Measurements from ENCODE around the gene IFIH1.

IFIH1 gene

GRCh38 chr2:162257425-162257824 lies 61.1 kb downstream of the IFIH1 start:
- DNase-seq (ENCODE audit: low read depth): no peak

GRCh38 chr2:162256591-162256991 lies 61.9 kb downstream of the IFIH1 start:
- DNase-seq (ENCODE audit: low read depth): no peak

- no peak for DNase-seq (ENCODE audit: low read depth)
Observed at GRCh38 chr2:162254236-162254871, 64.1 kb downstream of the IFIH1 start.

GRCh38 chr2:162253435-162253834 lies 65.0 kb downstream of the IFIH1 start:
- no peak for DNase-seq (ENCODE audit: low read depth)

- DNase-seq (ENCODE audit: low read depth): no peak
Observed at GRCh38 chr2:162252153-162252552, 66.3 kb downstream of the IFIH1 start.

GRCh38 chr2:162245781-162246180 lies 72.7 kb downstream of the IFIH1 start:
- DNase-seq (ENCODE audit: low read depth): peak; percentile 81

- no peak for DNase-seq (ENCODE audit: low read depth)
Observed at GRCh38 chr2:162245061-162245460, 73.4 kb downstream of the IFIH1 start.

- DNase-seq (ENCODE audit: low read depth): peak; percentile 92
Observed at GRCh38 chr2:162244541-162245031, 73.9 kb downstream of the IFIH1 start.

GRCh38 chr2:162243715-162244114 lies 74.8 kb downstream of the IFIH1 start:
- no peak for DNase-seq (ENCODE audit: low read depth)

GRCh38 chr2:162243294-162243693 lies 75.2 kb downstream of the IFIH1 start, which contains the start of gene FAP:
Gene FAP (minus strand): TSS chr2:162243445. CDS start chr2:162243327, 118 bp downstream.
- peak; percentile 87 for DNase-seq (ENCODE audit: low read depth)

GRCh38 chr2:162242586-162243280 lies 75.8 kb downstream of the IFIH1 start:
- DNase-seq (ENCODE audit: low read depth): no peak

GRCh38 chr2:162241571-162241970 lies 76.9 kb downstream of the IFIH1 start:
- DNase-seq (ENCODE audit: low read depth): no peak

- no peak for DNase-seq (ENCODE audit: low read depth)
Observed at GRCh38 chr2:162234620-162235462, 83.6 kb downstream of the IFIH1 start.

GRCh38 chr2:162233197-162233596 lies 85.3 kb downstream of the IFIH1 start:
- no peak for DNase-seq (ENCODE audit: low read depth)

- no peak for DNase-seq (ENCODE audit: low read depth)
Observed at GRCh38 chr2:162232671-162233070, 85.8 kb downstream of the IFIH1 start.

GRCh38 chr2:162232027-162232426 lies 86.5 kb downstream of the IFIH1 start:
- DNase-seq (ENCODE audit: low read depth): no peak

- DNase-seq (ENCODE audit: low read depth): no peak
Observed at GRCh38 chr2:162230761-162231160, 87.7 kb downstream of the IFIH1 start.

GRCh38 chr2:162226836-162227235 lies 91.6 kb downstream of the IFIH1 start:
- no peak for DNase-seq (ENCODE audit: low read depth)

GRCh38 chr2:162221064-162221463 lies 97.4 kb downstream of the IFIH1 start:
- DNase-seq (ENCODE audit: low read depth): no peak

- DNase-seq (ENCODE audit: low read depth): no peak
Observed at GRCh38 chr2:162220368-162220767, 98.1 kb downstream of the IFIH1 start.

- no peak for DNase-seq (ENCODE audit: low read depth)
Observed at GRCh38 chr2:162219426-162219825, 99.1 kb downstream of the IFIH1 start.

GRCh38 chr2:162217598-162217997 lies 100.9 kb downstream of the IFIH1 start:
- no peak for DNase-seq (ENCODE audit: low read depth)

All from non-pigmented ciliary epithelial cell (primary cell).